K562 (cell line): ENCODE measurements around the gene SGMS1. TPM values are rescaled to one million over a fixed set of nuclear protein-coding genes. Genes with fewer than 3 reads are reported as not detected.

ENCODE experiments used
- CBFA2T3 ChIP-seq: fragments of 450-650 bp; IDR thresholded peaks from 2 replicates; pipeline ENCODE4 v1.6.1; 2017
- CBX3 ChIP-seq, 2 experiments: IDR thresholded peaks; 1 replicate in 1 of 2; 2 replicates in 1 of 2; pipeline ENCODE4 v1.6.1; 2012; ENCODE audit warnings: inconsistent platforms in 2 of 2, low read length in 2 of 2, borderline replicate concordance in 1 of 2, control low read depth in 1 of 2
- CGGBP1 ChIP-seq: fragments of 250-450 bp; sonication (Bioruptor Pico); IDR thresholded peaks from 2 replicates; pipeline ENCODE4 v1.9.0; 2021; ENCODE audit warnings: mild to moderate bottlenecking
- CTBP1 ChIP-seq: fragments of 450-650 bp; IDR thresholded peaks from 2 replicates; pipeline ENCODE4 v1.6.1; 2016; ENCODE audit warnings: borderline replicate concordance
- CUX1 ChIP-seq: fragments of 200-800 bp; sonication (Bioruptor generic); IDR thresholded peaks from 2 replicates; pipeline ENCODE4 v1.6.1; 2016; ENCODE audit warnings: missing genetic modification characterization, missing compliant biosample characterization
- E2F6 ChIP-seq, 2 experiments: IDR thresholded peaks; 2 replicates each; pipeline ENCODE4 v1.6.1; 2011; ENCODE audit warnings: borderline replicate concordance in 1 of 2, control low read depth in 1 of 2, low read depth in 1 of 2, low read length in 1 of 2, mild to moderate bottlenecking in 1 of 2, mixed read lengths in 1 of 2, moderate library complexity in 1 of 2; ENCODE audit not compliant: insufficient read depth in 1 of 2, insufficient read length in 1 of 2, poor library complexity in 1 of 2, severe bottlenecking in 1 of 2; ENCODE audit errors: extremely low read depth in 1 of 2
- FOXK1 ChIP-seq: sonication (generic); formaldehyde crosslinking; IDR thresholded peaks from 2 replicates; pipeline ENCODE4 v1.8.0; 2022; ENCODE audit warnings: missing genetic modification reagents, mild to moderate bottlenecking, borderline replicate concordance
- FOXP1 ChIP-seq: sonication (generic); formaldehyde crosslinking; IDR thresholded peaks from 2 replicates; pipeline ENCODE4 v1.8.0; 2022; ENCODE audit warnings: mild to moderate bottlenecking, missing genetic modification reagents
- IRF2 ChIP-seq: sonication (generic); formaldehyde crosslinking; IDR thresholded peaks from 2 replicates; pipeline ENCODE4 v1.8.1; 2022; ENCODE audit warnings: mild to moderate bottlenecking, missing genetic modification reagents
- MYBL2 ChIP-seq, 2 experiments: fragments of 450-650 bp in 1 of 2; sonication (generic) in 1 of 2; formaldehyde crosslinking in 1 of 2; IDR thresholded peaks; 2 replicates each; pipeline versions ENCODE4 v1.6.1 to v1.8.1; 2017 to 2022; ENCODE audit warnings: borderline replicate concordance in 1 of 2, inconsistent platforms in 1 of 2, low read depth in 1 of 2, mild to moderate bottlenecking in 1 of 2, missing genetic modification reagents in 1 of 2, moderate library complexity in 1 of 2
- SMAD4 ChIP-seq: fragments of 250-450 bp; sonication (Bioruptor Pico); conservative IDR thresholded peaks from 2 replicates; pipeline ENCODE4 v1.8.0; 2021; ENCODE audit warnings: inconsistent platforms, mild to moderate bottlenecking, moderate library complexity
- SMARCA4 ChIP-seq: fragments of 450-650 bp; IDR thresholded peaks from 2 replicates; pipeline ENCODE4 v1.6.1; 2016
- TAF15 ChIP-seq: fragments of 200-400 bp; formaldehyde crosslinking; IDR thresholded peaks from 2 replicates; pipeline ENCODE4 v1.6.1; 2017; ENCODE audit warnings: mild to moderate bottlenecking, low read depth, low read length, moderate library complexity
- ZNF212 ChIP-seq: fragments of 450-650 bp; formaldehyde crosslinking; IDR thresholded peaks from 2 replicates; pipeline ENCODE4 v1.4.0; 2020; ENCODE audit warnings: mild to moderate bottlenecking
- polyA plus RNA-seq, 8 experiments: library from polyadenylated mRNA; depleted of rRNA in 4 of 8; stranded (reverse) in 5 of 8; unstranded in 3 of 8; fragments of >200 nt; fragmentation: Nextera tagmentation in 2 of 8; fragmentation: Illumina TruSeq in 1 of 8; extraction: Ambion mirVana in 2 of 8; extraction: Trizol in 1 of 8; gene quantifications; 2 replicates each; pipeline versions ENCODE4 v1.2.1 to v1.2.3, GENCODE V29; 2011 to 2014; ENCODE audit warnings: inconsistent platforms in 1 of 8, missing spikeins in 1 of 8
- total RNA-seq, 7 experiments: library from RNA; depleted of rRNA in 6 of 7; stranded (reverse); fragments of >200 nt in 6 of 7; fragmentation: Illumina TruSeq in 2 of 7; extraction: Trizol in 2 of 7; gene quantifications; 2 replicates each; pipeline versions ENCODE4 v1.2.1 to v1.2.3, GENCODE V29; 2011 to 2021; ENCODE audit warnings: low replicate concordance in 1 of 7
- TF ChIP-seq, protein P1 (sequence below): sonication (generic); IDR thresholded peaks from 2 replicates; pipeline ENCODE4 v1.6.1; 2016

SGMS1 gene
- total and polyA plus RNA-seq, 9 of the 15 experiments (the other 6 are each of a cell fraction or from before 2014, with no cell fraction given), result 22.6 to 232 (median 82.2) TPM

DNA sequence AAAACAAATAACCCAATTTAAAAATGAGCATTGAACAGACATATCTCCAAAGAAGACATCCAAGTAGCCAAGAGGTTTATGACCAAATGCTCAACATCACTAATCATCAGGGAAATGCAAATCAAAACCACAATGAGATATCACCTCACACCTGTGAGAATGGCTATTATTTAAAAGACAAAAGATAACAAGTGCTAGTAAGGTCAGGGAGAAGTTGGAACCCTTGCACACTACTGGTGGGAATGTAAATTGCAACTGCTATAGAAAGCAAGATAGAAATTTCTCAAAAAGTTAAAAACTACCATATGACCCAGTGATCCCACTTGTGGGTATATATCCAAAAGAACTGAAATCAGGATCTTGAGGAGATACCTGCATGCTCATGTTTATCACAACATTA is 49.5 kb downstream of the SGMS1 start (continued):
- TF ChIP-seq, protein P1, sequence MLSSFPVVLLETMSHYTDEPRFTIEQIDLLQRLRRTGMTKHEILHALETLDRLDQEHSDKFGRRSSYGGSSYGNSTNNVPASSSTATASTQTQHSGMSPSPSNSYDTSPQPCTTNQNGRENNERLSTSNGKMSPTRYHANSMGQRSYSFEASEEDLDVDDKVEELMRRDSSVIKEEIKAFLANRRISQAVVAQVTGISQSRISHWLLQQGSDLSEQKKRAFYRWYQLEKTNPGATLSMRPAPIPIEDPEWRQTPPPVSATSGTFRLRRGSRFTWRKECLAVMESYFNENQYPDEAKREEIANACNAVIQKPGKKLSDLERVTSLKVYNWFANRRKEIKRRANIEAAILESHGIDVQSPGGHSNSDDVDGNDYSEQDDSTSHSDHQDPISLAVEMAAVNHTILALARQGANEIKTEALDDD, result peak; percentile 27; the same call in 1 of the 2 replicates
- TF ChIP-seq CGGBP1 (CRISPR knock-in tag) (no peak), MYBL2 (IDR thresholded peaks at IDR 0.05; ENCODE audit: low read depth) (peak; percentile 39; the same call in 1 of the 2 replicates), MYBL2 (CRISPR knock-in tag; IDR thresholded peaks at IDR 0.05; ENCODE audit: borderline replicate concordance) (no peak), CBFA2T3 (peak; percentile 51; the same call in 1 of the 2 replicates), IRF2 (CRISPR knock-in tag) (no peak), CBX3 (IDR thresholded peaks at IDR 0.05; ENCODE audit: borderline replicate concordance in 1 of 2, low read length in 2 of 2) (no peak), CTBP1 (peak; percentile 55; the same call in 1 of the 2 replicates), FOXK1 (no peak), CUX1 (0 out of 2 replicates have a peak, but pooled peaks have one; percentile 27), ZNF212 (CRISPR knock-in tag) (no peak), SMARCA4 (peak; percentile 49), E2F6 (IDR thresholded peaks at IDR 0.05; ENCODE audit: borderline replicate concordance in 1 of 2, extremely low read depth in 1 of 2, insufficient read depth in 1 of 2, insufficient read length in 1 of 2, low read depth in 1 of 2, low read length in 1 of 2, poor library complexity in 1 of 2, severe bottlenecking in 1 of 2) (no peak), TAF15 (no peak), SMAD4 (CRISPR knock-in tag) (no peak), FOXP1 (CRISPR knock-in tag) (no peak)
